H1 (cell line): ENCODE data around the gene TMEM106C. TPM values are rescaled to one million over a fixed set of nuclear protein-coding genes. Genes with fewer than 3 reads are reported as not detected.
A peak's percentile ranks its signal among the peaks of the same experiment; 100 is the strongest.

Experiments
- CTCF ChIA-PET: fragments of 300-600 bp; sonication (Branson Sonifier 250); formaldehyde crosslinking; loops from one replicate; lab custom pipeline; 2021; ENCODE audit not compliant: partially characterized antibody; lab: Charles Lee
- POLR2A ChIA-PET: fragments of 300-600 bp; sonication (Branson Sonifier 250); formaldehyde crosslinking; loops from one replicate; lab custom pipeline; 2021; ENCODE audit warnings: inconsistent platforms; ENCODE audit not compliant: partially characterized antibody; lab: Charles Lee
- DNase-seq, 2 experiments: peaks; one replicate each; pipeline versions ENCODE4 v3.0.0 to v3.0.0-alpha.2; 2010 to 2022; ENCODE audit warnings: low spot score in 2 of 2, low read depth in 1 of 2, mixed read lengths in 1 of 2
- FAIRE-seq: peaks from 2 replicates; lab custom pipeline; 2011; peaks lifted over from hg19 to GRCh38; lab: Jason Lieb, UNC
- H2AFZ ChIP-seq: 2 replicates; pipeline ENCODE4 v1.8.1; 2012; ENCODE audit warnings: low read length, inconsistent platforms
- H2AK5ac ChIP-seq: 2 replicates; pipeline ENCODE4 v1.6.1; 2013; ENCODE audit warnings: low read depth, low read length
- H2BK120ac ChIP-seq: replicated peaks from 2 replicates; pipeline ENCODE3; 2013; ENCODE audit warnings: low read depth, low read length, inconsistent platforms
- H2BK12ac ChIP-seq: 2 replicates; pipeline ENCODE4 v1.6.1; 2013; ENCODE audit warnings: low read depth, low read length
- H2BK15ac ChIP-seq: 2 replicates; pipeline ENCODE4 v1.6.1; 2013; ENCODE audit warnings: low read length
- H2BK20ac ChIP-seq: 2 replicates; pipeline ENCODE4 v1.6.1; 2013; ENCODE audit warnings: low read length
- H2BK5ac ChIP-seq: 2 replicates; pipeline ENCODE4 v1.6.1; 2013; ENCODE audit warnings: low read depth, low read length
- H3K14ac ChIP-seq: 2 replicates; pipeline ENCODE4 v1.6.1; 2013; ENCODE audit warnings: inconsistent platforms; ENCODE audit not compliant: insufficient read length
- H3K18ac ChIP-seq: 2 replicates; pipeline ENCODE4 v1.6.1; 2013; ENCODE audit warnings: low read length; ENCODE audit errors: extremely low read depth
- H3K23ac ChIP-seq: 2 replicates; pipeline ENCODE4 v1.6.1; 2013; ENCODE audit warnings: inconsistent platforms; ENCODE audit not compliant: insufficient read length
- H3K23me2 ChIP-seq: 2 replicates; pipeline ENCODE4 v1.6.1; 2013; ENCODE audit warnings: low read depth, low read length
- H3K27ac ChIP-seq: 2 replicates; pipeline ENCODE4 v1.6.1; 2011; ENCODE audit warnings: low read depth, low read length, inconsistent platforms
- H3K27me3 ChIP-seq, 4 experiments: replicated peaks in 1 of 4; 1 replicate in 1 of 4; 2 replicates in 3 of 4; pipeline versions ENCODE4 v1.6.1 to v1.8.1; 2011 to 2013; ENCODE audit warnings: low read length in 3 of 4, mild to moderate bottlenecking in 3 of 4, inconsistent platforms in 2 of 4, mixed read lengths in 2 of 4, moderate library complexity in 1 of 4; ENCODE audit not compliant: control insufficient read depth in 3 of 4, insufficient read depth in 3 of 4; ENCODE audit errors: extremely low read depth in 1 of 4
- H3K36me3 ChIP-seq, 4 experiments: 2 replicates each; pipeline versions ENCODE4 v1.6.1 to v1.8.1; 2011 to 2013; ENCODE audit warnings: mild to moderate bottlenecking in 4 of 4, low read length in 3 of 4, moderate library complexity in 2 of 4, control low read depth in 1 of 4, inconsistent platforms in 1 of 4; ENCODE audit not compliant: insufficient read depth in 4 of 4, control insufficient read depth in 2 of 4
- H3K4ac ChIP-seq: replicated peaks from 2 replicates; pipeline ENCODE3; 2013; ENCODE audit warnings: low read length, low read depth, mixed read lengths, inconsistent platforms; ENCODE audit not compliant: insufficient read length
- H3K4me1 ChIP-seq, 4 experiments: replicated peaks in 1 of 4; 1 replicate in 1 of 4; 2 replicates in 3 of 4; pipeline versions ENCODE4 v1.6.1 to v1.8.1; 2011 to 2013; ENCODE audit warnings: low read length in 3 of 4, inconsistent platforms in 2 of 4, mixed read lengths in 1 of 4; ENCODE audit not compliant: insufficient read depth in 4 of 4, control insufficient read depth in 3 of 4
- H3K4me2 ChIP-seq, 2 experiments: 2 replicates each; pipeline versions ENCODE4 v1.6.1 to v1.8.1; 2011 to 2013; ENCODE audit warnings: low read depth in 2 of 2, low read length in 2 of 2, control low read depth in 1 of 2, inconsistent platforms in 1 of 2, mild to moderate bottlenecking in 1 of 2; ENCODE audit not compliant: insufficient read depth in 1 of 2
- H3K4me3 ChIP-seq, 4 experiments: fragments of 200-600, 300-600 bp in 1 of 4; sonication (generic), shearing (Covaris generic), sonication (Bioruptor Twin) in 1 of 4; 2 replicates each; pipeline versions ENCODE4 v1.5.1 to v1.8.1; 2011 to 2016; ENCODE audit warnings: low read length in 4 of 4, low read depth in 3 of 4, control low read depth in 2 of 4, inconsistent platforms in 2 of 4, mild to moderate bottlenecking in 2 of 4, mixed read lengths in 1 of 4, moderate library complexity in 1 of 4; ENCODE audit not compliant: insufficient read depth in 2 of 4; ENCODE audit errors: extremely low read depth in 1 of 4
- H3K56ac ChIP-seq: replicated peaks from 2 replicates; pipeline ENCODE3; 2013; ENCODE audit warnings: low read depth, mild to moderate bottlenecking, mixed read lengths, low read length, inconsistent platforms; ENCODE audit not compliant: insufficient read length
- H3K79me1 ChIP-seq: 2 replicates; pipeline ENCODE4 v1.6.1; 2013; ENCODE audit warnings: low read depth, low read length, control low read depth
- H3K79me2 ChIP-seq, 2 experiments: 2 replicates each; pipeline versions ENCODE4 v1.6.1 to v1.8.1; 2012 to 2013; ENCODE audit warnings: low read length in 2 of 2, mild to moderate bottlenecking in 2 of 2, inconsistent platforms in 1 of 2; ENCODE audit not compliant: insufficient read depth in 2 of 2, control insufficient read depth in 1 of 2
- H3K9ac ChIP-seq, 4 experiments: replicated peaks in 1 of 4; 1 replicate in 1 of 4; 2 replicates in 3 of 4; pipeline versions ENCODE4 v1.6.1 to v1.8.1; 2011 to 2013; ENCODE audit warnings: low read depth in 3 of 4, low read length in 3 of 4, control low read depth in 2 of 4, mild to moderate bottlenecking in 2 of 4, moderate library complexity in 2 of 4, inconsistent platforms in 1 of 4; ENCODE audit errors: extremely low read depth in 1 of 4
- H3K9me3 ChIP-seq, 2 experiments: 2 replicates each; pipeline versions ENCODE4 v1.6.1 to v1.8.1; 2012 to 2013; ENCODE audit warnings: mild to moderate bottlenecking in 2 of 2, moderate library complexity in 2 of 2, control low read depth in 1 of 2, inconsistent platforms in 1 of 2, low read depth in 1 of 2, low read length in 1 of 2, mixed read lengths in 1 of 2; ENCODE audit not compliant: insufficient read depth in 2 of 2
- H4K20me1 ChIP-seq, 2 experiments: replicated peaks in 1 of 2; 2 replicates each; pipeline versions ENCODE3 to v1.8.1; 2011 to 2013; ENCODE audit warnings: inconsistent platforms in 2 of 2, low read length in 2 of 2, mild to moderate bottlenecking in 1 of 2; ENCODE audit not compliant: insufficient read depth in 2 of 2, control insufficient read depth in 1 of 2
- H4K5ac ChIP-seq: 2 replicates; pipeline ENCODE4 v1.6.1; 2013; ENCODE audit warnings: low read length, low read depth, mixed read lengths, inconsistent platforms; ENCODE audit not compliant: insufficient read length
- H4K8ac ChIP-seq: 2 replicates; pipeline ENCODE4 v1.8.0; 2013; ENCODE audit warnings: mild to moderate bottlenecking, moderate library complexity, low read length, inconsistent platforms; ENCODE audit not compliant: insufficient read depth; ENCODE audit errors: extremely low read depth
- H4K91ac ChIP-seq: replicated peaks from 2 replicates; pipeline ENCODE3; 2013; ENCODE audit warnings: low read length, mixed read lengths, inconsistent platforms; ENCODE audit not compliant: insufficient read length
- MAFK ChIP-seq: IDR thresholded peaks from 2 replicates; pipeline ENCODE4 v1.6.1; 2012; ENCODE audit warnings: low read depth, mild to moderate bottlenecking, improper control_type of control experiment, low read length
- TAF1 ChIP-seq: IDR thresholded peaks from 2 replicates; pipeline ENCODE4 v1.6.1; 2011; ENCODE audit warnings: mild to moderate bottlenecking, low read depth, low read length
- WGBS, 2 experiments: shearing (Covaris generic) in 1 of 2; methylation state at CpG; one replicate each; pipeline versions ENCODE4 v1.1.6 to v1.1.7; 2013 to 2015; ENCODE audit warnings: low lambda C conversion rate in 2 of 2, mixed read lengths in 2 of 2, inconsistent platforms in 1 of 2, low coverage in 1 of 2, missing lambda C conversion rate in 1 of 2; ENCODE audit not compliant: insufficient replicate concordance in 2 of 2, insufficient coverage in 1 of 2, insufficient read length in 1 of 2; ENCODE audit errors: extremely low coverage in 1 of 2, missing lambda C conversion rate in 1 of 2; 5-methylcytosine and 5-hydroxymethylcytosine counted together
- polyA plus RNA-seq, 7 experiments: library from polyadenylated mRNA; depleted of rRNA in 3 of 7; stranded (reverse) in 5 of 7; unstranded in 2 of 7; fragments of >200 nt in 5 of 7; fragments of 200-250 nt in 2 of 7; gene quantifications; 1 replicate in 5 of 7; 2 replicates in 1 of 7; 4 replicates in 1 of 7; pipeline versions ENCODE4 v1.2.1 to v1.2.3, GENCODE V29; 2011 to 2013; ENCODE audit warnings: missing spikeins in 2 of 7, mixed read lengths in 2 of 7
- total RNA-seq: library from RNA; stranded (reverse); fragmentation: NEBNext Ultra II Directional; extraction: Animal tissue kit (Norgen Biotek cat#: 25700); gene quantifications from 2 replicates; pipeline ENCODE4 v1.2.1, GENCODE V29; 2021

The TMEM106C gene
- total and polyA plus RNA-seq, 2 of the 8 experiments (the other 6 are each of a cell fraction or from before 2014, with no cell fraction given), result 36.6 to 45.3 TPM

- 85% methylated on average over 2 of the region's 2 CpGs; no CpG with 5 or more reads in 1 of the 2 experiments for WGBS, 2 experiments
- no peak overlapping the region for H3K4me3 ChIP-seq
- H2BK120ac ChIP-seq, result no peak overlapping the region
- no peak overlapping the region for H2AFZ ChIP-seq
- H3K9me3 ChIP-seq, result no peaks in the 10 kb centered on the region
- DNase-seq (no peak), FAIRE-seq (no peak)
- H3K9ac ChIP-seq, result no peak overlapping the region
- no peak overlapping the region for H4K5ac ChIP-seq
- no peak overlapping the region for H3K27ac ChIP-seq
- no peak overlapping the region for H2AK5ac ChIP-seq
- H3K4me1 ChIP-seq, result no peaks in the 10 kb centered on the region
- no peak overlapping the region for H3K14ac ChIP-seq
- H3K79me2 ChIP-seq, result no peaks in the 10 kb centered on the region
- H3K36me3 ChIP-seq, result no peaks in the 10 kb centered on the region
- H3K4ac ChIP-seq, result no peak overlapping the region
- H3K18ac ChIP-seq, result no peak overlapping the region
- H3K27me3 ChIP-seq, result peaks cover 86 to 100% (median 97%) of the 10 kb centered on the region in 4 experiments
- TF ChIP-seq TAF1 (no peak), MAFK (peak; percentile 55; the same call in 1 of the 2 replicates)
- ChIA-PET POLR2A (no interaction called here), CTCF (interaction anchor here (0.7 kb wide), 1 partner anchor 18 kb away, joined by 3 read pairs; no protein-coding TSS in a partner anchor)
- no peak overlapping the region for H4K8ac ChIP-seq
- peaks cover 0 to 5% of the 10 kb centered on the region in 2 experiments for H4K20me1 ChIP-seq
- H3K23me2 ChIP-seq, result no peaks in the 10 kb centered on the region
- no peak overlapping the region for H2BK20ac ChIP-seq
- H2BK12ac ChIP-seq, result no peak overlapping the region
- H3K4me2 ChIP-seq, result no peak overlapping the region
- H3K23ac ChIP-seq, result no peak overlapping the region
- H3K56ac ChIP-seq, result no peak overlapping the region
- no peak overlapping the region for H2BK5ac ChIP-seq
- no peak overlapping the region for H4K91ac ChIP-seq
- no peak overlapping the region for H2BK15ac ChIP-seq
- no peaks in the 10 kb centered on the region for H3K79me1 ChIP-seq
These were observed 49.9 kb downstream of the TMEM106C start for GRCh38 chr12:48013287-48013686.
